RWPE1 (cell line): ENCODE data around the gene CSTF1.
"Not testable (repeated sequence)": the region's sequence is repeated elsewhere in the genome, so short reads cannot be mapped to it uniquely, and the experiment has no call there.

Experiments used
- CTCF ChIA-PET: fragments of 350-600 bp; sonication (Branson Sonifier 250); formaldehyde crosslinking; extraction: SDS; loops from one replicate; lab custom pipeline; 2021; lab: Yijun Ruan, JAX
- POLR2A ChIA-PET: fragments of 400-600 bp; formaldehyde crosslinking; extraction: SDS; loops from one replicate; lab custom pipeline; 2020; ENCODE audit warnings: antibody characterized with exemption; ENCODE audit not compliant: low non-redundant PET; lab: Yijun Ruan, JAX
- DNase-seq: peaks from one replicate; pipeline ENCODE4 v3.0.0; 2012; ENCODE audit warnings: low spot score
- H3K27ac ChIP-seq: fragments of 450-650 bp; 2 replicates; pipeline ENCODE4 v1.5.1; 2017
- TF ChIP-seq, protein P1 (sequence below): fragments of 450-650 bp; conservative IDR thresholded peaks from 2 replicates; pipeline ENCODE4 v1.5.1; 2017; ENCODE audit warnings: low read depth, mild to moderate bottlenecking

Gene CSTF1

DNA sequence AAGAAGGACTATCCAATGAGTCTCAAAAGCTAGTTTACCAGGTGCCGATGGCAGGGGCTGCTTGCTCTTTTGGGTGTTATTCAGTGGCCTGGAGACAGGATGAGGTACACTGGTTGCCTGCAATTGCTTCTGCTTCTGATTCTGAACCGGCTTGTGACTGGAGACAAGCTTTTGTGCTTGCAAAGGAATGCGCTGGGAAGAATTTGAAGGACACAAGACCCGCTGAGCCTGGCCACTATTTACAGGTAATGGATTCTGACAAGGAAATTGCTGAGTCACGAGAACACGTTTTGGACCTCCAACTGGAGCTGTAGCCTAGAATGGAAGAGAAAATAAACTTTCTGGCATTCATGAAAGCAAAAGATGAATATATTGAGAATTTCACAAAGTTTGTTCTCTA is 6.2 kb upstream of the CSTF1 start:
- CTCF ChIA-PET = interaction anchor here (0.6 kb wide), 1 partner anchor 26 kb away, joined by 4 read pairs; no protein-coding TSS in a partner anchor
- TF ChIP-seq, protein P1, sequence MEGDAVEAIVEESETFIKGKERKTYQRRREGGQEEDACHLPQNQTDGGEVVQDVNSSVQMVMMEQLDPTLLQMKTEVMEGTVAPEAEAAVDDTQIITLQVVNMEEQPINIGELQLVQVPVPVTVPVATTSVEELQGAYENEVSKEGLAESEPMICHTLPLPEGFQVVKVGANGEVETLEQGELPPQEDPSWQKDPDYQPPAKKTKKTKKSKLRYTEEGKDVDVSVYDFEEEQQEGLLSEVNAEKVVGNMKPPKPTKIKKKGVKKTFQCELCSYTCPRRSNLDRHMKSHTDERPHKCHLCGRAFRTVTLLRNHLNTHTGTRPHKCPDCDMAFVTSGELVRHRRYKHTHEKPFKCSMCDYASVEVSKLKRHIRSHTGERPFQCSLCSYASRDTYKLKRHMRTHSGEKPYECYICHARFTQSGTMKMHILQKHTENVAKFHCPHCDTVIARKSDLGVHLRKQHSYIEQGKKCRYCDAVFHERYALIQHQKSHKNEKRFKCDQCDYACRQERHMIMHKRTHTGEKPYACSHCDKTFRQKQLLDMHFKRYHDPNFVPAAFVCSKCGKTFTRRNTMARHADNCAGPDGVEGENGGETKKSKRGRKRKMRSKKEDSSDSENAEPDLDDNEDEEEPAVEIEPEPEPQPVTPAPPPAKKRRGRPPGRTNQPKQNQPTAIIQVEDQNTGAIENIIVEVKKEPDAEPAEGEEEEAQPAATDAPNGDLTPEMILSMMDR = no peak
- no peak overlapping the region for H3K27ac ChIP-seq
- POLR2A ChIA-PET = no interaction called here
- no peak for DNase-seq

DNA sequence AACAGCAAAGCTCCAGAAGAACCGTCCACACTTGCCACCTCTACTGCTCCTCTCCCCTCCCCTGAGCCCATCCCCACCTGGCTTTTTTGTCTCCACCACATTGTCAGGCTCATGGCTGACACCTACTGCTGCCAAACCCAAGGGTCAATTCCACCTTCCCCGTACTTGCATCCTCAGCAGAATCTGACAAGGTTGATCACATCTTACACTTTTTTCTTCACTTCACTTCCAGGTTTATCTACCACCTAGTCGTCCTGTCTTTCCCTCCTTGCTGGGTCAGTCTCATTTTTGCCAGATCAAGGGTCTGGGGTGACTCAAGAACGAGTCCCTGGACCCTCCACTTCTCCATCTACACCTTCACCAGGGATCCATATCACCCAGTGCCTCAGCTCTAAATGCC is 3.6 kb upstream of the CSTF1 start:
- ChIA-PET CTCF (interaction anchor here (0.8 kb wide), 1 partner anchor 118 kb away, joined by 6 read pairs; no protein-coding TSS in a partner anchor), POLR2A (no interaction called here)
- no peak for DNase-seq
- TF ChIP-seq, protein P1 = no peak
- peak overlapping the region; percentile 19 for H3K27ac ChIP-seq

DNA sequence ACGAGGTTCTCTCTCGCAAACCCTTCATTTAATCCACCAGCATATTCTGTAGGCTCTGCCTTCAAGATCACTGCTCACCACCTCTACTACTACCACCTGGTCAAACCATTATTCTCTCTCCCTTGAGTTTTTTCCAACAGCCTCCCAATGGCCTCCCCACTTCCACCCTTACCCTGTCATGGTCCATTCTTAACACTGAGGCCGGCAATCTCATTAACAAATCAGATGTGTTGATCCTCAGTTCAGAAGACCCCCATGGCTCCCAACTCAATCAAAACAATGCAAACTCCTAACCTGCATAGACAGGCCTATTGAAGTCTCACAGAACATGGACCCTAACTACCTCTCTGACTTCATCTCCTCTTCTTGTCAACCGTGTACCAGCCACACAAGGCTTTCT is 2.6 kb upstream of the CSTF1 start:
- no peak for DNase-seq
- H3K27ac ChIP-seq = no peak overlapping the region
- POLR2A ChIA-PET = no interaction called here
- TF ChIP-seq, protein P1 = no peak
- CTCF ChIA-PET = no interaction called here

DNA sequence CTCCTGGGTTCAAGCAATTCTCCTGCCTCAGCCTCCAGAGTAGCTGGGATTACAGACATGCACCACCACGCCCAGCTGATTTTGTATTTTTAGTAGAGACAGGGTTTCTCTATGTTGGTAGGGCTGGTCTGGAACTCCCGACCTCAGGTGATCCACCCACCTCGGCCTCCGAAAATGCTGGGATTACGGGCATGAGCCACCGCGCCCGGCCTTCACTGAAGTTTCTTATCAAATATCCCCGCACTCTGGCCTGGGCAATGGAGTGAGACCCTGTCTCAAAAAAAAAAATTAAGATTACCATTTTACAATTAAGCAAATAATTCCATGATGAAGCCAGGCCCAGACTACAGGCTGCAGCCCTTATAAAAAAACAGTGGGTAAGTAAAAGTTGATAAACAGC is 2.0 kb upstream of the CSTF1 start:
- H3K27ac ChIP-seq, POLR2A ChIA-PET: not testable (repeated sequence)

DNA sequence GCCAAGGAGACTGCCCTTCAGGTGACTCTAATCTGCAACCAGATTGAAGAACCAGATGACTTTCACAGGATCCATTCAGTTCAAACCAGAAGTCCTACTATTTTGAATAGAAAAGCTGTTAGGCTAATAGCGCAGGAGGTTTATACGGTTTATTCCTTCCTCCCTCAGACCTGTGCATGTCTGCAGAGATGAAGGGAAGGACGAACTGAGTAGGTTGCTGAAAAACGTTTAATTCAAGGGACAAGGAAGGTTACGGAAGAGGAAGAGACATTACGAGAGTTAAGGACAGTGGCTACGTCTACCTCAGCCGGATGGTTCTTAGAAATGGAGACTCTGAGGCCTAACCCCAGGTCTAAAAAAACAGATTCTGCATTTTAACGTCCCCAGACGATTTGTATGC is 1.4 kb upstream of the CSTF1 start:
- no peak overlapping the region for H3K27ac ChIP-seq
- TF ChIP-seq, protein P1 = no peak
- ChIA-PET POLR2A (interaction anchor here (1.0 kb wide), 1 partner anchor 8 kb away, joined by 3 read pairs; no protein-coding TSS in a partner anchor), CTCF (no interaction called here)
- DNase-seq = no peak

More for the DNA sequence above, 2.0 kb upstream of the CSTF1 start:
- CTCF ChIA-PET, DNase-seq: not testable (repeated sequence)

DNA sequence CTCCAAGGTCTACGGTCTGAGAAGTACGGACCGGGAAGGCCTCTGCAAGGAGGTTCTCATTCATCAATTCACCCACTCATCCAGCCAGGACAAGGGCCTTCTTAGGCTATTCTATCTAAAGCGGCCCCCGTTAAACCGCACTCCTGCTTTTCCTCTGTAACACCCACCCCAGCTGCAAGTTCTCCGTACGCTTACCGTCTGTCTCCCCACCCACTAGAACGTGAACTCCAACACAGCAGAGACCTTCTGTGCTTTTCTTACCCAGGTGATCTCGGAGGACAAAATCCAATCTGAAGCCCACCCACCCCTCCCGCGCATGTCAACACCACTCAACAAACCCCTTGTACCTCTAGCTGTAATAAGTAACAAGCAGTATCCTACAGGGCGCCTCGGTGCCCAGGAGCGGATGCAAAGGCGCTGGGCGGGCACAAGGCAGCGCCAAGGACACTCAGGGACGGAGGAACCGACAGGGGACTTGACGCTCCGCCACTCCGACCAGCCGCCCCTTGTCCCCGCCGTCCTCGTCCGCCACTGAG is 781 bp upstream of the CSTF1 start:
- no peak for DNase-seq
- POLR2A ChIA-PET = interaction anchor here (0.7 to 1.7 kb wide), 3 partner anchors 9 to 32 kb away, joined by 3 read pairs; no protein-coding TSS in a partner anchor
- TF ChIP-seq, protein P1 = no peak

DNA sequence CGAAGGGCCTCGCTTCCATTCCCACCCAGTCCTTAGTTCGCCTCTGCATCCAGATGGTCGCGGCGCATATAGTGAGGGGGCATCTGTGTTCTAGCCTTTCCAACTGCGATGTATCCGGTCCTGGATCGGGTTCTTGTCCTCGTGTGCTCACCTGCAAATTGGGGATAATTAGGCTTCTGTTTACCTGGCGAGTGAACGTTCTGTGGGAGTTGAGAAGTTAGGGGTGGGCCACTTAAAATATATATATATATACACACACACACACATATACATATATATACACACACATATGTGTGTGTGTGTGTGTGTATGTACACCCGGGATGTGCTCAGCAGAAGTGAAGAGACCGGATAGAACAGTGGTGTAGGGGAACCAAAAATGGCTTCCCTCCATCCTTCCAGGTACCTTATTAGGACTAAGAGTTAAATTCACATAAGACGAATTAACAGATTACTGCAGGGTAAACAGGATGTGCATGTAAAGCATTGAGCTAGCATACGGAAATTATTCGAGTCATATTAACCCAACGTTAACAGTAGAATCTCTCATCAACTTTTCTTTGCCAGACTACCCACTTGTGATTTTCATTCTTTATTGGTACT is 537 bp downstream of the CSTF1 start:
- peak; percentile 37 for DNase-seq
- H3K27ac ChIP-seq = peak overlapping the region; percentile 95
- TF ChIP-seq, protein P1 = no peak
- ChIA-PET CTCF (interaction anchor here (0.7 kb wide), 1 partner anchor 13 kb away, joined by 6 read pairs; no protein-coding TSS in a partner anchor), POLR2A (interaction anchor here (1.7 kb wide), 1 partner anchor 33 kb away, joined by 3 read pairs; no protein-coding TSS in a partner anchor)

More for the DNA sequence above, 781 bp upstream of the CSTF1 start:
- peak overlapping the region; percentile 95 for H3K27ac ChIP-seq
- CTCF ChIA-PET = interaction anchor here (0.7 to 1.0 kb wide), 2 partner anchors 33 to 38 kb away, joined by 3 read pairs; partner anchors contain the start of gene FAM210B
